Adrenal gland (tissue), 5 donors: ENCODE measurements around the gene CDH20.

ENCODE experiments used
- POLR2A ChIP-seq, 2 donors: fragments of 450-650 bp; IDR thresholded peaks; one replicate each; pipeline ENCODE4 v1.6.1; 2017; ENCODE audit warnings: antibody characterized with exemption in 2 of 2, mild to moderate bottlenecking in 2 of 2, moderate library complexity in 1 of 2
- TF ChIP-seq, protein P1 (sequence below), 6 experiments: fragments of 450-650 bp in 4 of 6; fragments of 200-600 bp in 2 of 6; sonication (generic) in 1 of 6; IDR thresholded peaks; 1 replicate in 5 of 6; 2 replicates in 1 of 6; pipeline versions ENCODE4 v1.5.1 to v1.8.0; 2016 to 2021; ENCODE audit warnings: antibody characterized with exemption in 6 of 6, mild to moderate bottlenecking in 2 of 6, moderate library complexity in 1 of 6
- donor health status: DM: no; HTN: no; CAD: no.

- no peak for TF ChIP-seq POLR2A (IDR thresholded peaks at IDR 0.05)
- TF ChIP-seq, protein P1, sequence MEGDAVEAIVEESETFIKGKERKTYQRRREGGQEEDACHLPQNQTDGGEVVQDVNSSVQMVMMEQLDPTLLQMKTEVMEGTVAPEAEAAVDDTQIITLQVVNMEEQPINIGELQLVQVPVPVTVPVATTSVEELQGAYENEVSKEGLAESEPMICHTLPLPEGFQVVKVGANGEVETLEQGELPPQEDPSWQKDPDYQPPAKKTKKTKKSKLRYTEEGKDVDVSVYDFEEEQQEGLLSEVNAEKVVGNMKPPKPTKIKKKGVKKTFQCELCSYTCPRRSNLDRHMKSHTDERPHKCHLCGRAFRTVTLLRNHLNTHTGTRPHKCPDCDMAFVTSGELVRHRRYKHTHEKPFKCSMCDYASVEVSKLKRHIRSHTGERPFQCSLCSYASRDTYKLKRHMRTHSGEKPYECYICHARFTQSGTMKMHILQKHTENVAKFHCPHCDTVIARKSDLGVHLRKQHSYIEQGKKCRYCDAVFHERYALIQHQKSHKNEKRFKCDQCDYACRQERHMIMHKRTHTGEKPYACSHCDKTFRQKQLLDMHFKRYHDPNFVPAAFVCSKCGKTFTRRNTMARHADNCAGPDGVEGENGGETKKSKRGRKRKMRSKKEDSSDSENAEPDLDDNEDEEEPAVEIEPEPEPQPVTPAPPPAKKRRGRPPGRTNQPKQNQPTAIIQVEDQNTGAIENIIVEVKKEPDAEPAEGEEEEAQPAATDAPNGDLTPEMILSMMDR (IDR thresholded peaks at IDR 0.05) = no peak
Observed at GRCh38 chr18:61541673-61542072, 208.4 kb downstream of the CDH20 start.
